ENCODE measurements around the gene TNFRSF25.
"Not testable (repeated sequence)": the region's sequence is repeated elsewhere in the genome, so short reads cannot be mapped to it uniquely, and the experiment has no call there.

TNFRSF25 gene

DNA sequence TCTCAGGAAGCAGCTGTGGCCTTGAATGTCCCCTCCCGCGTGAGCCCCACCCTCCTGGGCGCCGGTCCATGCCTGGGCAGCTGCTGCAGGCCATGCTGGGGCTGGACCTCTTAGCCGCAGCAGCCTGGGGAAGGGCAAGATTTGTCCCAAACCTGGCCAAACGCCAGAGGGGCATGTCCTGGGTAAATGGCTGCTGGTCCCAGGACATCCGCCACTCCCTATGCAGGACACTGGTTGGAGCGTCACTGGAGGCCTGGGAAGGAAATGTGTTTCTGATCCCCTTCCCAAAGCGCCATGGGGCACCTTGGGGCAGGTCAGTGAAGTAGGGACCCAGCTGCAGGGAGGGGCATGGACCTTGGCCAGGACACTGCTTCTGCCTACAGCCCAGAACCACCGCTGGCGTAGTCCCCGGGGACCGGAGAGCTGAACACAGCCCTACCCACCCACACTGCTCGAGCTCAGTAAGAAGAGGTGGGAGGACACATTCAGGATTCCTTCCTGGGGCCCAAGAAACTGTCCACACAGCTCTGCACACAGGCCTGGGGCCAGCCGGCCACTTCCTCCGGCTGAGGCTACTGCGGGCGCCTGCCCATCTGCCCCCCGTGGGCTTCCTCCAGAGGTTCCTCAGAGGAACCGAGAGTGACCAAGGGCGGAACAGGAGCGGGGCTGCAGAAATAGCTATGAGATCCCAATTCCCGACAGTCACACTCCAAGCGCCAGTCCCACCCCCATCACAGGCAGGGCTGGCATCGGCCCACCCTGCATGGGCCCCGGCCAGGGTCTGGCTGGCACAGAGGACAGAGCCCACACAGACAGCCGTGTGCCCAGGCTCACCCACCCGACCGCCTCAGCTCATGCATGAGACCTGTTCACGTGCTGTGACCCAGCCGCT, 36.3 kb upstream of the TNFRSF25 start:
- DNase-seq = no peak

DNA sequence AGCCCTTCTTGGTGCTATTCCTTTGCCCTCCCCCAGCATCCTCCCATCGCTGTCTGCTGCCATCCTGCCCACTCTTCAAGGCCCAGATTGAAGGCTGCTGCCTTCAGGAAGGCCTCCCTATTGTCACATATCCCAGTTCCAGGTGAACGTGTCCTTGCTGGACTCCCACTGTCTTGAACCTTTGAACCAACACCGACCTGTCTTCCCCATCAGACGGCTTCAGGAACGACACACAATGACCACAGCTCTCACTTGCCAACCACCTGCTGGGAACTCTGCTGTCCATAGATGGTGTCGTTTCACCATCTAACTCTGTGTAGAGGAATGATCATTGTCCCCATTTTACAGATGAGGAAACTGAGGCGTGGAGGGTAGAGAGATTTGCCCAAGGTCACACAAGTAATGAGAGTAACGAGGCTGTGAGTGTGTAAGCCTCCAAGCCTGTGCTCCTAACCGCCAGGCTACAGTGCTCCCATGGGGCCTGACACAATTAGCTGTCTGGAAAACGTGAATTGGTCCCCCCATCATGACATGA, 35.4 kb upstream of the TNFRSF25 start:
- DNase-seq = no peak

DNA sequence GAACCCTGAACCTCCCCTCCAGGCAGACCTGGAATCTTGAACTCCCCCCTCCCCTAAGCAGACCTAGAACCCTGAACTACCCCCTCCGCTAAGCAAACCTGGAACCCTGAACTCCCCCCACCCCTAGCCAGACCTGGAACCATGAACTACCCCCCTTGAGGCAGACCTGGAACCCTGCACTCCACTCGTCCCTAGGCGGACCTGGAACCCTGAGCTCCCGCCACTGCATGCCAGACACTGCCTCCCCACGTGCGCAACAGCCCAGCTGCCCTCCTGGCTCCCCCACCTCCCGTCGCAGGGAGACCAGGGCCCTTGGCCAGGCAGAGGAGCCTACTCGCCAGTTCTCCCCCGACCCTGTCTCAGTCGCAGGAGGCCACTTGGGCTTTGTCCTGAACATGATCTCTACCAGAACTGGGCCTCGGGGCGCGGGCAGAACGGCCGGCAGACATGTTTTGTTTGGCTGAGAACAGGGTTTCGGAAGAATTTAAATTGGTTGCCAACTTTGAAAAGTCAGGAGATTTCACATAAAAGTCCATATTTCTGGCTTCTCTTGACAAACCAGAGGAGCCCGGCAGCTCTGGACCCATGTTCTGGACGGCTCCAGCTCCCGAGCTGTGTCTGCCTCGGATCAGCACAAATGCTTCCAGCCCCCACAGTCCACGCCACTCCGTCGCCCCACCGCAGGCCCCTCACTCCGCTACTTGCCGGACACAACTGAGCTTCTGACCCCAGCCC, 34.7 kb upstream of the TNFRSF25 start:
- DNase-seq = no peak

DNA sequence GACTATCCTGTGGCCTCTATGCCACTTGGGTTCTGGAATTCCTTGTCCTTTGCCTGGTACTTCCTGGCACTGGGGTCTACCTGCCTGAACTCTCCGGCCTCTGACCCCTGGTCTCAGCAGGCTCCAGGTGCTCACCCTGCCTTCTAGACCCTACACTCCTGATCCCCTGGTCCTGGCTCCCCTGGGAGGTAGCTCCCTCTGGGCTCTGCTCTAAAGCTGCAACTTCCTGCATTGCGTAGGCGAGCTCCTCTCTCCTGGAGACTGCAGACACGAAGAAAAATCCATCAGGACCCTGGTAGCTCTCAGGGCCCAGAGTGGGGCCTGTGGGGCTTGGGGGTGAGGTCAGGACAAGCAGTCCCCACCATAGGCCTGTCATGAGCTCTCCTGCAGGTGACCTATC, 33.3 kb upstream of the TNFRSF25 start:
- no peak for DNase-seq

GRCh38 chr1:6498576-6499111, 32.7 kb upstream of the TNFRSF25 start:
- no peak for DNase-seq

DNA sequence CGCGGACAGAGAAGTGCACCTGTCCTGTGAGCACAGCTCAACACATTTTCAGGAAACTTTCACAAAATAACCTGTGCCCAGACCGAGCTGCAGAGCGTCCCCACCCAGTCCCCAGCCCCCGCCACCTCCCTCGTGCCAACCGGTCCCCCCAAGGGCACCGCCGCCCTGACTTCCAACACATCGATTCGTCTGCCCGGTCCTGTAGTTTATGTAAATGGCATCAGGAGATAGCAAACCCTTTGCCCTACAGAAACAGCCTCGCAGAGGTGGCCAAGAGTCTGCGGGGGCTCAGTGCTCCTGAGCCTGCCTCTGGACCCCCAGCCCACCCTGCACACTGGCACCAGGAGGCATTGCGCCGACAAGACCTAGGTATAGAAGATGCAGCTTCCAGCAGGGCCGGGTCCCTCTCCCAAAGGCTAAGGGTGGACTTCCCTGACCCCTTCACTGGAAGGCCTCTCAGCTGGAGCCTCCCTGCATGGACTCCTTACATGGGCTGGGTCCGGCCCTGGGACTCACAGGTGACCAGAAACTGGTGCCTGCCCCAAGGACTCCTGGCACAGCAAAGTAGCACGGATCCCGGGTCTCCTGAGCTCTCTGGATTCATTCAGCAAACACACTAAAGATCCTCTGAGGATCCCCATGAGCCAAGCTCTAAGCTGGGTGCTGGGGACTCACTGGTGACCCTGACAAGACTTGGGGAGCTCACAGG, 32.0 kb upstream of the TNFRSF25 start:
- DNase-seq = no peak

DNA sequence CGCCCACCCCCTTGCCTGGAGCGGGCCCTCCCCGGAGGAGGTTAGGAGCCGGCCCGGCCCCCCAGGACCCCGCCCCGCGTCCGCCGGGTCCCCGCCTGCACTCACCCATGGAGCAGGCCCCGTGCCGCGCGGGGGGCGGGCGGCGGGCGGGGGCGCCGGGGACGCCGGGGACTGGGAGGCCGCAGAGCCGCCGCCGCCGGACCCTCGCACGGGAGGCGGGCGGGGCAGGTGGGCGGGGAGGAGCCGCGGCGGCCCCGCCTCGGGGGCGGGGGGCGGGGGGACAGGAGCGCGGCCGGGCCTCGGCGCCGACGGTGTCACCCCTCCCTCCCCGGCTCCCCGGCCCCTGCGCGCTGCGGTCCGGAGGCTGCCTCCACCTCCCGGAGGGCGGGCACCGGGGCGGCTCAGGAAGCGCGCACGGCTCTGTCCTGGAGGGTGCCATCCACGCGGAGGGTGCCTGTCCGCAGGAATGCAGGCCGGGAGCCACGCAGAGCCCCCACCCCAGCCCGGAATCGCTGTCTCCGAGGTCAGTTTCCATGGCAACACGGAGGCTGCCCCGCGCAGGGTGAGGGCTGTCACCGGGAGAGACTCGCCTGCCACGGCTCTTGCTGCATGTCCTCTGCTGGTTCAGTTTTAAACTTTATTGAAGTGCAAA, 31.4 kb upstream of the TNFRSF25 start:
- peak; percentile 35 for DNase-seq

GRCh38 chr1:6496890-6497214, 30.9 kb upstream of the TNFRSF25 start:
- no peak for DNase-seq

GRCh38 chr1:6496365-6496721, 30.4 kb upstream of the TNFRSF25 start:
- DNase-seq = no peak

DNA sequence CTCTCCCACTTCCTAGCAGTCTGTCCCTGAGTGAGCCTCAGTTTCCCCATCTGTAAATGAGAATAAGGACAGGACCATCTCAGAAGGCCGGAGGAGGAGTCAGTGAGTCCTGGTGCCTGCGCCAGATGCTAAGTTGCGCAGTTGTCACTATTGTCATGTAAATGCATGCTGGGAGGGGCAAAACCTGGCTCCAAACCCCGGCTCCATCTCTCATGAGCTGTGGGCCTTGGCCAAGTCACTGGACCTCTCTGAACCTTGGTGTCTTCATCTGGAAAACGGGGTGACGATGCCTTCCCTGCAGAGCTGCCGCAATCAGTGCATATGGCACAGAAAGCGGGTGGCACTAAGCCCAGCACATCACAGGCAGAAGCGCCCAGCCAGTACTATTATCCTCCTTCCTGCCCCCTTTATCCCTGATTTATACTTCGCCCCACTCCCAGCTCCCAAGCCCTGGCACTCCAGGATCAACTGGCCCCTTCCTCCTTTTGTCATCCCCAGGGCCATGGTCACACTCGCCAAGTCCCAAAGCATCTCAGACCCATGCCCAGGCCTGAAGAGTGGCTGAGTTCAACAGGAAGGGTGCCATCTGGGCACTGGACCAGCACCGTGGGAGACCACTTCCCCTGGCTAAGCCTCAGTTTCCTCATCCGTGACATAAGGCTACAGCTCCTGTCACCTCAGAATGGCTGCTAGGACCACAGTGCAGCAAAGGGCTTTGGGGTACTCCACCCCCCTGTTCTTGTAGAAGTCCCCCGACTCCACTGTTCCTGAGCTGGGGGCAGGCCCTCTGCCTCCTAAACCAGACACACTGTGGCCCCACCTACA, 29.8 kb upstream of the TNFRSF25 start:
- DNase-seq = no peak

GRCh38 chr1:6495041-6495441, 29.1 kb upstream of the TNFRSF25 start:
- DNase-seq = no peak

GRCh38 chr1:6494627-6495026, 28.7 kb upstream of the TNFRSF25 start:
- no peak for DNase-seq

DNA sequence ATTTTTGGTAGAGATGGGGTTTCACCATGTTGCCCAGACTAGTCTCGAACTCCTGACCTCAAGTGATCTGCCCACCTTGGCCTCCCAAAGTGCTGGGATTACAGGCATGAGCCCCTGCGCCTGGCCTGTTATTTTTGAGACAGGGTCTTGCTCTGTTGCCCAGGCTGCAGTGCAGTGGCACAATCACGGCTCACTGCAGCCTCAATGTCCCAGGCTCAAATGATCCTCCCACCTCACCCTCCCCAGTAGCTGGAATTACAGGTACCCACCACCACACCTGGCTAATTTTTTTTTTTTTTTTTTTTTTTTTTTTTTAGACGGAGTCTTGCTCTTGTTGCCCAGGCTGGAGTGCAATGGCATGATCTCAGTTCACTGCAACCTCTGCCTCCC, 27.9 kb upstream of the TNFRSF25 start:
- DNase-seq = not testable (repeated sequence)

- no peak for DNase-seq
These were observed 26.0 kb upstream of the TNFRSF25 start for GRCh38 chr1:6491966-6492365.

GRCh38 chr1:6491480-6491962, 25.5 kb upstream of the TNFRSF25 start, which contains the start of gene PLEKHG5:
PLEKHG5 (minus strand) TSS chr1:6491667; CDS start chr1:6477571, 14,096 bp downstream.
- DNase-seq = peak; percentile 80

- no peak for DNase-seq
These were observed 25.1 kb upstream of the TNFRSF25 start for GRCh38 chr1:6491081-6491449.

- DNase-seq = peak; percentile 78
These were observed 24.5 kb upstream of the TNFRSF25 start for GRCh38 chr1:6490181-6491080.

- peak; percentile 71 for DNase-seq
These were observed 23.8 kb upstream of the TNFRSF25 start for GRCh38 chr1:6489799-6490180.

- no peak for DNase-seq
These were observed 23.4 kb upstream of the TNFRSF25 start for GRCh38 chr1:6489383-6489765.
